ENCODE data around the gene PPP1R18.
"Not testable (repeated sequence)": the region's sequence is repeated elsewhere in the genome, so short reads cannot be mapped to it uniquely, and the experiment has no call there.

The PPP1R18 gene

DNA sequence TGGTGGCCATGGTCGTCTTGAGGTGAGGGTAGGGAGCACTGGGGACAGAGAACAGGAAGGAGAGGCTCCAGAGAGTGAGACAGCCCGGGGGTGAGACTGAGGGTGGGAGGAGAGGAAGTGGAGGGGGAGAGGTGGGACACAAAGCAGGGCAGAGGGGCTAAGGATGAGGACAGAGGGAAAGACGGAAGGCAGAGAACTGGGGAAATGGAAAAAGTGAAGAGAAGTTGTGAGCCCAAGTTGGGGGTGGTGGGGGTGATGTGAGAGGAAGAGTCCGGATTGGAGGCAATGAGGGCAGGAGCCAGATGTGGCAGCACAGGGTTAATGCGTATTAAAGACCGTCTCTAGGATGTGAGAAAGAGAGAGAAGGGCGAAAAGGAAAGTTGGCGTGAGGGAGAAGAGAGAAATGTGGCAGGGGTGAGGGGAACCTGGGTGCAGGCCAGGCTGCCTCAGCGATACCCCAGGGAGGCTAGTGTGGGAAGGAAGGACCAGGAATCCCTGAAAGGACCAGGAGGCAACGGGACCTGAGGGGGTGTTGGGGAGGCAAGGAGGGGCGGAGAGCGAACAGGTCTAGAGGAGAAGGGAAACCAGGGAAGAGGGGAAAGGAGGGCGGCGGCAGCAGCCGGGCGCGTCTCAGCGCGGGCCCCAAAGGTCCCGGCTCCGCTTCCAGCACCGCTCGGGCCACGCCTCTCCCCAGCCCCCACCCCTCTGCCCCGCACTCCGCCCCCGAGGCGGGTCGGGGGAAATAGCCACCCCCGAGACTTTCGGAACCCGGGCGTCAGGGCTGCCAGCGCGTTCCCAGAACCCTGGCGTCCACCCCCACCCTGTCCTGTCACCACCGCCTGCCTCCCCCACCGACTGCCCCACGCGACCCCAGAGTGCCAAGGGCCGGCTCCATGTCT, at the start of gene PPP1R18:
PPP1R18 (minus strand) TSS at position 637 of the 899 bp plus-strand sequence; CDS start at position 10, 627 bp downstream.
- DNase-seq (ENCODE audit: low spot score), result no peak

GRCh38 chr6:30735668-30736314, 49.3 kb upstream of the PPP1R18 start:
- DNase-seq (ENCODE audit: low spot score), result no peak

DNA sequence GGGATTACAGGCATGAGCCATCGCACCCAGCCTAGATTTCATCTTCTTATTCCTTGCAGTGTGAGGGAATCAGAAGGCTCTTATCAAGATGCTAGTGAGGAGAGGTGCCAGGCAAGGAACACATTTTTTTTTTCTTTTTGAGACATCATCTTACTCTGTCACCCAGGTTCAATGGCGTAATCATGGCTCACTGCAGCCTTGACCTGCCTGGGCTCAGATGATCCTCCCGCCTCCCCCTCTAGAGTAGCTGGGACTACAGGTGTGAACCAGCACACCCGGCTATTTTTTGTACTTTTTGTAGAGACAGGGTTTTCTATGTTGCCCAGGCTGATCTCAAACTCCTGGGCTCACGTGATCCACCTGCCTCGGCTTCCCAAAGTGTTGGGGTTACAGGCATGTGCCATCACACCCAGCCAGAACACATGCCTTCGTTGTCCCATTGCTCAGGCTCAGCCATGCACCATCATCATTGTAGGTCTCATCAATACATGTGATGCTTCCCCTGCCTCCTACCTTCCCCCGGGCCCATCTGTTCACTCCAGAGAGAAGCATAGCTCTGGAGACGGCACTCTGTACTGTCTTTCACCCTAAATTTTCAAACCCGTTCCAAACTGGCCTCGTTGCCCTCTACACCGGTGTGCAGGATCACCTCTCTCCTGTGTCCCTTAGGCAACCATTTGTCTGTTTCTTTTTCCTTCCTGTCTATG, 45.9 kb upstream of the PPP1R18 start:
- DNase-seq (ENCODE audit: low spot score), result no peak

GRCh38 chr6:30730601-30731435, 44.4 kb upstream of the PPP1R18 start:
- DNase-seq (ENCODE audit: low spot score), result peak; percentile 78

DNA sequence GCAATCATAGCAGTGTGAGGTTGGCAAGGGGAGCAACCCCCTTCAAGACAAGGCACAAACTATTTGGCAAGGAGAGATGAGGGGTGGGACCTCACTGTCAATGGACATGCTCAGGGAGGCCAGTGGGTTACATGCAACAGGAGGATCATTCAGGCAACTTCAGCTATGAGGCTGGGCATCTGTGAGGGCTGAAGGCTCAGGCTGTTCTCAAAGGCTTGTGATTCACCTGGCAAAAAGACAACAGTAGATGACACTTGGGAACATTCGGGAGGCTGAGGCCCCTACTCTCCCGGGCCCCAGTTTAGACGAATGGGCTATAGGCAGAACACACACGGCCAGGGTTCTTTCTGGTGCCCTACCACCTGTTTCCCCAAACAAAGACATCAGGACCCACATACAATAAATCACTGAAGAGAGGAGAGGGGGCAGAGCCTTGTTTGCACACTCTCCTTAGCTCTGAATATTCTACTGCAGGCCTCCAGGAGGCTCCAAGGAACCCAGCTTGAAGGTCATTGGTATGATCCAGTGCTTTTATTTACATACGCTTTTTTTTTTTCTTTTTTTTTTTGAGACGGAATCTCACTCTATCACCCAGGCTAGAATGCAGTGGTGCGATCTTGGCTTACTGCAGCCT, 41.6 kb upstream of the PPP1R18 start:
- DNase-seq (ENCODE audit: low spot score), result no peak

DNA sequence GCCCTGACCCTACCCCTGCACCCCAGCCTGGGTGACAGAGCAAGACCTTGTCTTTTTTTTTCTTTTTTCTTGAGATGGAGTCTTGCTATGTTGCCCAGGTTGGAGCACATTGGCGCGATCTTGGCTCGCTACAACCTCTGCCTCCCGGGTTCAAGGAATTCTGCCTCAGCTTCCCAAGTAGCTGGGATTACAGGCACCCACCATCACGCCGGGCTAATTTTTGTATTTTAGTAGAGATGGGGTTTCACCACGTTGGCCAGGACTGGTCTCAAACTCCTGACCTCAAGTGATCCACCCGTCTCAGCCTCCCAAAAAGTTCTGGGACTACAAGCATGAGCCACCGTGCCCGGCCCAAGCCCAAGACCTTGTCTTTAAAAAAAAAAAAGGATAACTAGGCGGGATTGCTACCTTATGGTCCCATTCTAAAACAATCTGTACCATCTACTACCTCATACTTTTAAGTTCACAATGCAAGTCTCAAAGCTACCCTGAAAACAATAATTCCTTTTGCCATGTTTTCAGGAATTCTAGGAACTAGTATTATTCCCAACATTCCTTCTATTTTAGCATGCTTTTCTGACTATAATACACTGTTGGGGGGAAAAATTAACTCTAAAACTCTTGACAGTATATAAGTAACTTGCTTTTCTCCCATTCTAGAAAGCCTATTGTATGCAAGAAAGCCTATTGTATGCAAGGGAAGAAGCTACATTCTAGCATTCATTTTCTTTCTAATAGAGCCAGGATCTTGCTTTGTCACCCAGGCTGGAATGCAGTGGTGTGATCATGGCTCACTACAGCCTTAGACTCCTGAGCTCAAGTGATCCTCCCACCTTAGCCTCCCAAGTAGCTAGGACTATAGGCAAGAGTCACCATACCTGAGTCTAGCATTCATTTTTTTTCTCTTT, 40.3 kb upstream of the PPP1R18 start:
- no peak for DNase-seq (ENCODE audit: low spot score)

DNA sequence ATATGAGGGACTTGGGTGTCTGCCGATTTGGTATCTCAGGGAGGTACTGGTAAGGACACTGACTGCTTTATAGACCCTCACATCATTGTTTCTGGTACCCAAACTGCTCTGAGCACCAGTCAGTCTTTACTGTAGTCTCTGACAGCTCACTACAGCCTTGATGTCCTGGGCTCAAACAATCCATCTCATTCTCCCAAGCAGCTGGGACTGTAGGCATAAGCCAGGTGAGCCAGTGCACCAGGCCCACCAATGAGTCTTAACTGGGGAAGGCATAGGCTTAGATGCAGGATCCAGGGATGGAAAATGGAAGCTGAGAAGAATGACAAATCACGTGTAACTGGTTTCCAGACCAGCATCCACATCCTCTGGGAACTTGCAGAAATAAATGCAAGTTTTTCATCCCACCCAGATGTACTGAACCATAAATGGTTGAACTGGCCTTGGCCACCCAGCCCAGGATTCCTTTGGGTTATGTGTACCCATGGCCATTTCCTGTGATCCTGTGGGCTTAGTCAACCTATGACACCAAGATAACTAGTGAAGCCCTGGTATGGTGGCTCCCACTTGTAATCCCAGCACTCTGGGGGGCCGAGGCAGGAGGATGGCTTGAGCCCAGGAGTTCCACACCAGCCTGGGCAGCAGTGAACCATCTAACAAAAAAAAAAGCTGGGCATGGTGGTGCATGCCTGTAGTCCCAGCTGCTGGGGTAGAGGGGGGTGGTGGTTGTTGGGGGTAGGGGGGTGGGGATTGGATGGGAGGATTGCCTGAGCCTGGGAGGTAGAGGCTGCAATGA, 39.5 kb upstream of the PPP1R18 start:
- no peak for DNase-seq (ENCODE audit: low spot score)

DNA sequence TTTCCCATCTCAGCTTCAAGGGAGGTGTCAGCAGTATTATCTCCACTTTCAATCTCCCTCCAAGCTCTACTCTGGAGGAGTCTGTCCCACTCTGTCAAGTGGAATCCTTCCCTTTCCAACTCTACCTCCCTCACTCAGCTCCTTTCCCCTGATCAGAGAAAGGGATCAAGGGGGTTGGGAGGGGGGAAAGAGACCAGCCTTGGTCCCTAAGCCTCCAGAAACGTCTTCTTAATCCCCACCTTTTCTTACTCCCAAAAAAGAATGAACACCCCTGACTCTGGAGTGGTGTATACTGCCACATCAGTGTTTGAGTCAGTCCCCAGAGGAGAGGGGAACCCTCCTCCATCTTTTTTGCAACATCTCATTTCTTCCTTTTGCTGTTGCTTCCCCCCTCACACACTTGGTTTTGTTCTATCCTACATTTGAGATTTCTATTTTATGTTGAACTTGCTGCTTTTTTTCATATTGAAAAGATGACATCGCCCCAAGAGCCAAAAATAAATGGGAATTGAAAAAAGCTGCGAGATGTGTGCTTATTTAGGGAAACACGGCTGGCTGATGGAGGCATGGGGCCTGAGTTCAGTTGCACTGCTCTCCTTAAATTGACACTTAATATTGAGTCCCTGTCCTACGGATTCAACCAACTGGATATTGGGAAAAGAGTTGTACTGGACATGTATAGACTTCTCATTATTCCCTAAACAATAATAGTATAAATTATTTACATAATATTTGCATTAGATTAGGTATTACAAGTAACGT, 38.6 kb upstream of the PPP1R18 start:
- DNase-seq (ENCODE audit: low spot score), result no peak

- DNase-seq (ENCODE audit: low spot score), result not testable (repeated sequence)
These were observed 37.6 kb upstream of the PPP1R18 start for GRCh38 chr6:30723843-30724741.

DNA sequence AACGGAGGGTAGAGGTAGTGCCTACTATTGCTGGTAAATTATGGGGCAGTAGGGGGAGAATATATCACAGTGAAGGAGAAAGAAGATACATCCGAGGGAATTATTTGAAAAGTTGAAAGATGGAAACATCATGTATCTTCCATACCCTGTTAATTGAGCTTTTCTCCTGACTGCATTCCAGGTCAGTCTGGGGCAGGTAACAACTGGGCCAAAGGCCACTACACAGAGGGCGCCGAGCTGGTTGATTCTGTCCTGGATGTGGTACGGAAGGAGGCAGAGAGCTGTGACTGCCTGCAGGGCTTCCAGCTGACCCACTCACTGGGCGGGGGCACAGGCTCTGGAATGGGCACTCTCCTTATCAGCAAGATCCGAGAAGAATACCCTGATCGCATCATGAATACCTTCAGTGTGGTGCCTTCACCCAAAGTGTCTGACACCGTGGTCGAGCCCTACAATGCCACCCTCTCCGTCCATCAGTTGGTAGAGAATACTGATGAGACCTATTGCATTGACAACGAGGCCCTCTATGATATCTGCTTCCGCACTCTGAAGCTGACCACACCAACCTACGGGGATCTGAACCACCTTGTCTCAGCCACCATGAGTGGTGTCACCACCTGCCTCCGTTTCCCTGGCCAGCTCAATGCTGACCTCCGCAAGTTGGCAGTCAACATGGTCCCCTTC, 36.9 kb upstream of the PPP1R18 start:
- DNase-seq (ENCODE audit: low spot score), result not testable (repeated sequence)

- DNase-seq (ENCODE audit: low spot score), result peak; percentile 86
These were observed 36.1 kb upstream of the PPP1R18 start for GRCh38 chr6:30722280-30723112.

DNA sequence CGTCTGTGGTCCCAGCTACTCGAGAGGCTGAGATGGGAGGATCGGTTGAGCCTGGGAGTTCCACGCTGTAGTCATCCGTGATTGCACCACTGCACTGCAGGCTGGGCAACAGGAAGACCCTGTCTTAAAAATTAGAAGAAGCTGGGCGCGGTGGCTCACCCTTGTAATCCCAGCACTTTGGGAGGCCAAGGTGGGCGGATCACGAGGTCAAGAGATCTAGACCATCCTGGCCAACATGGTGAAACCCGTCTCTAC, 35.5 kb upstream of the PPP1R18 start:
- not testable (repeated sequence) for DNase-seq (ENCODE audit: low spot score)

GRCh38 chr6:30721198-30722024, 35.0 kb upstream of the PPP1R18 start:
- peak; percentile 95 for DNase-seq (ENCODE audit: low spot score)

GRCh38 chr6:30720738-30721197, 34.3 kb upstream of the PPP1R18 start:
- DNase-seq (ENCODE audit: low spot score), result peak; percentile 81

All from ecto neural progenitor cell (in vitro differentiated cells).